Stimulated activated memory B cell treated with anti-CD40 and anti-IgM and Interleukin-4, amounts not matched to agents 10 μg/mL and 1 μg/mL and 100 μg/mL, for 72 hours (primary cell): ENCODE results near the gene SCN3A.

Source experiments
- ATAC-seq: fragments of 150-1000 bp; cut with Tn5 transposase; 2 replicates; pipeline ENCODE4 v1.10.0; 2021
- H3K27ac Mint-ChIP-seq: one replicate; pipeline ENCODE4 v1.8.0; 2022; ENCODE audit warnings: mild to moderate bottlenecking, mixed read lengths
- H3K27me3 Mint-ChIP-seq: one replicate; pipeline ENCODE4 v1.8.0; 2022; ENCODE audit warnings: mixed read lengths
- H3K36me3 Mint-ChIP-seq: one replicate; pipeline ENCODE4 v1.8.0; 2022; ENCODE audit warnings: mixed read lengths
- H3K4me1 Mint-ChIP-seq: one replicate; pipeline ENCODE4 v1.8.0; 2022; ENCODE audit warnings: mixed read lengths
- H3K4me3 Mint-ChIP-seq: one replicate; pipeline ENCODE4 v1.8.0; 2022; ENCODE audit warnings: mild to moderate bottlenecking, moderate library complexity, mixed read lengths
- H3K9me3 Mint-ChIP-seq: one replicate; pipeline ENCODE4 v1.8.0; 2022; ENCODE audit warnings: mixed read lengths

SCN3A gene

GRCh38 chr2:165109915-165110314, 93.9 kb downstream of the SCN3A start:
- Mint-ChIP-seq H3K9me3 (no peaks in the 10 kb centered on the region), H3K36me3 (no peaks in the 10 kb centered on the region), H3K27me3 (no peaks in the 10 kb centered on the region), H3K27ac (no peak overlapping the region), H3K4me3 (no peak overlapping the region), H3K4me1 (no peaks in the 10 kb centered on the region)
- ATAC-seq, result no peak

DNA sequence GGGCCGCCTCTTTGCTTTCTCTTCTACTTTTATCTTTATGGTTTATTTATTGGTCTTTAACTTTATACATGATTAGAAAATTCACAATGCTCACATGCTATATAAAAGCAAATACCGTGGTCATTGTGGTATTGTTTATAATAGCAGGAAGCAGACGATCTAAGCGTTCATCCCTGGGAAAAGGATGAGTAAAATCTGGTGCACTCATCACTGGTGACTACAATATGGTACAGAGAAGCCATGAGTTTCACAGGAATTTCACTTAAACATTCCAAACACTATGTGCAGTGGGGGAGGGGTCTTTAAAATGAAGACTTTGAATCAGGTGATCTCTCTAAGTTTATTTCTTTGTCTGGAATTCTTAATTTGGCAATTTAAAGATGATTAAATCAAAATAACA, 97.9 kb downstream of the SCN3A start:
- no peak overlapping the region for H3K27ac Mint-ChIP-seq
- no peaks in the 10 kb centered on the region for H3K9me3 Mint-ChIP-seq
- no peaks in the 10 kb centered on the region for H3K27me3 Mint-ChIP-seq
- no peak overlapping the region for H3K4me3 Mint-ChIP-seq
- no peak for ATAC-seq
- no peaks in the 10 kb centered on the region for H3K4me1 Mint-ChIP-seq
- H3K36me3 Mint-ChIP-seq, result no peaks in the 10 kb centered on the region

DNA sequence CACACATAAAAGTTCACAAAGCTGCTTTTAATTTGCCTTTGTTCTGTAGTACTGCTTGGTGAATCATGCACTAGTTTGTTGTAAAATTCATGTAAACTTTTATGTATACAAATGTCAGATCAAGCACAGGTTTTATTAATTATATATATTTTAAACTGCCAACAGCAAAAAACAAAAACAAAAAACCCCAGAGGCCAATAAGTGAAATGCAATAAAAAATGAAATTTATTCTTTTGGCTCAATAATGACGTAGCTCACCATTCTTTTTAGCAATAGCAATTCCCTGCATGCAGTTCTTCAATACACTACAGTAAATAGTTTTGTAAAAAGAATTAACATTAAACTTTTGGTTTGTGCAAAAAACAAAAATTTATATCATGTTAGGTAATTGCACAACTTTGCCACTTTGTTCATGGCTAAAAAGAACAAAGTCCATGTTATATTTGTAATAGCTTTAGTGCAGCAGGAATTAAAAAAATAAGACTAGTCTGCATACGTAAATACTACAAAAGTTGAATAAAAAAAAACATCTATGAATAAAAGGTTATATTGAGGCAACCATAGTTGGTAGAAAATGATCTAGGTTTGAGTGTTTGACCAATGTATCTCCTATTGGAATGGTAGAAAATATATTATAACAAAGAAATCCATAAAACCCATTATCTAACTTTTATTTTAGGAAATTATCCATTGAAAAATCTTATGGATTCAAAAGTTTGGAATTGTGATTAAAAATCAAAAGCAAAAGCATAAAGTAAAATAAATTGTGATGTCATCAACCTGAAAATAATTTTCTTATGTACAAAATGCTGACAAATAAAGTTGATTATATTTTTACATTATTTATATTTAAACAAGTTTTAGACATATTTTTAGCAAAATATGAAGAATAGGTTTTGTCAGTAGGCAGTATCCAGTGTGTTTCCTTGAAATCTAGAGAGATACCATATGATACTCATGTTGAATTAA, 115.6 kb downstream of the SCN3A start:
- ATAC-seq, result no peak
- Mint-ChIP-seq H3K36me3 (no peaks in the 10 kb centered on the region), H3K4me1 (no peaks in the 10 kb centered on the region), H3K9me3 (peaks cover 5% of the 10 kb centered on the region), H3K27me3 (no peaks in the 10 kb centered on the region), H3K4me3 (no peak overlapping the region), H3K27ac (no peak overlapping the region)

DNA sequence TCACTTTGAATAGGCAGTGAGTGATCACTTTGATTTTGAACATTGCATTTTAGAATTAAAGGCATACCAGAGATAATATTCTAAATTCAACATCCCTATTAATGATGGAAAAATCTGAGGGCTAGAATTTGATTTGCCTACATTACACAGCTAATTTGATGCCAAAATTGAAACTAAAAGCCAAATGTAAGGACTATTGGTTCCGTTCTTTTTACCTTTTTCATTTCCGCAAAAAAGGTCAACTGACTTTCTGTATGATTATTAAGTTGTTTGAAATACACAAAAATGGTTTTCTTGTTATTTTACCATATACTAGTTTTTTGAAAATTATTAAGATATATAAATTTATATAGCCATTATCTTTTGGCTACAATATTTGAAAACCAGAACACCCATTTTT, 117.5 kb downstream of the SCN3A start:
- Mint-ChIP-seq H3K36me3 (no peaks in the 10 kb centered on the region), H3K4me3 (no peak overlapping the region)
- ATAC-seq, result no peak

DNA sequence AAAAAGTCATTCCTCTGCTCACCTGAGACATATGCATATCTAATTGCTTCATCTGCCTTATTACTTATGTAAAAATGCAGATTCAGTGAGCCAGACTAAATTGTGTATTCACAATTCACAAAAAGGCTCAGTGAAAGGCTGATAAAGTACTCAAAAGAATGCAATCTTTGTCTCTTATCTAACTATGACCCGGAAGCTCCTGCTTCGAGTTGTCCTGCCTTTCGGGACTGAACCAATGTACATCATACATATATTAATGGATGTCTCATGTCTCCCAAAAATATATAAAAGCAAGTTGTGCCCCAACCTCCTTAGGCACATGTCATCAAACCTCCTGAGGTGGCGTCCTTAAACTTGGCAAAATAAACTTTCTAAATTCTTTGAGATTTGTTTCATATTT, 120.5 kb downstream of the SCN3A start:
- ATAC-seq, result no peak
- Mint-ChIP-seq H3K27ac (no peak overlapping the region), H3K36me3 (no peaks in the 10 kb centered on the region), H3K27me3 (no peaks in the 10 kb centered on the region), H3K4me1 (no peaks in the 10 kb centered on the region), H3K4me3 (no peak overlapping the region), H3K9me3 (peaks cover 15% of the 10 kb centered on the region)

More for the DNA sequence above, 117.5 kb downstream of the SCN3A start:
- H3K27me3 Mint-ChIP-seq, result no peaks in the 10 kb centered on the region
- H3K27ac Mint-ChIP-seq, result no peak overlapping the region
- no peaks in the 10 kb centered on the region for H3K4me1 Mint-ChIP-seq
- peaks cover 15% of the 10 kb centered on the region for H3K9me3 Mint-ChIP-seq

- no peak for ATAC-seq
- Mint-ChIP-seq H3K27me3 (no peaks in the 10 kb centered on the region), H3K9me3 (peaks cover 15% of the 10 kb centered on the region), H3K36me3 (no peaks in the 10 kb centered on the region), H3K4me1 (no peaks in the 10 kb centered on the region), H3K4me3 (no peak overlapping the region), H3K27ac (no peak overlapping the region)
Measured at GRCh38 chr2:165082479-165082878, 121.4 kb downstream of the SCN3A start.

GRCh38 chr2:165081276-165081675, 122.6 kb downstream of the SCN3A start:
- no peaks in the 10 kb centered on the region for H3K27me3 Mint-ChIP-seq
- peaks cover 15% of the 10 kb centered on the region for H3K9me3 Mint-ChIP-seq
- no peak for ATAC-seq
- H3K4me1 Mint-ChIP-seq, result no peaks in the 10 kb centered on the region
- H3K27ac Mint-ChIP-seq, result no peak overlapping the region
- no peaks in the 10 kb centered on the region for H3K36me3 Mint-ChIP-seq
- H3K4me3 Mint-ChIP-seq, result no peak overlapping the region

DNA sequence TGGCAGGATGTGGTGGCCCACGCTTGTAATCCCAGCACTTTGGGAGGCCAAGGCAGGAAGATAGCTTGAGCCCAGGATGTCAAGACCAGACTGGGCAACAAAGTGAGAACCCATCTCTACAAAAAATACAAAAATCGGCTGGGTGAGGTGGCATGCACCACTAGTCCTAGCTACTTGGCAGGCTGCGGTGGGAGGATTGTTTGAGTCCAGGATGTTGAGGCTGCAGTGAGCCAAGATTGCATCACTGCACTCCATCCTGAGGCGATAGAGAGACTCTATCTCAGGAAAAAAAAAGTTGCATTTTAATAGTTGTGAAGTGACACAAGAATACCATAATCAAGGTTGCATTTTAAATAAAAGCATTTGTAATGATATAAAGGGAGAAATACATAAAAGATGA, 124.4 kb downstream of the SCN3A start:
- peaks cover 15% of the 10 kb centered on the region for H3K9me3 Mint-ChIP-seq
- no peaks in the 10 kb centered on the region for H3K27me3 Mint-ChIP-seq
- no peak overlapping the region for H3K4me3 Mint-ChIP-seq
- no peak for ATAC-seq
- no peaks in the 10 kb centered on the region for H3K4me1 Mint-ChIP-seq
- no peaks in the 10 kb centered on the region for H3K36me3 Mint-ChIP-seq
- no peak overlapping the region for H3K27ac Mint-ChIP-seq

DNA sequence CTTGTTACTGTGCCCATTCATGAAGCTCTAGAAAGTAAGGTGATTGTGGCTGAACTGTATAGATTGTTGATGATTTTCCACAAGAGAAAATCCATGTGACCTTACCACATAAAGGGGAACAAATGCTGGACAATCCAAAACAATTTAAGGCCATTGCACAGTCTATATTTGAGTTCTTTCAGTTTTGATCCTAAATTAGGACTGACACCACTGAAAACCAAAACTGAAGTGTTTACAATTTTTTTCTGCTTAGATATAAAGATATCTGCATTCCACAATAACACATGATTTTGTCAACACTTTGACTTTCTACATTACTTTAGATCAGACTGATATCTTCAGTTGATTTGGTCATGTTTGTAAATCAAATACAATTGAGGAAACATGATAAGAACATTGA, 124.9 kb downstream of the SCN3A start:
- no peak overlapping the region for H3K27ac Mint-ChIP-seq
- no peak for ATAC-seq
- H3K4me3 Mint-ChIP-seq, result no peak overlapping the region
- no peaks in the 10 kb centered on the region for H3K4me1 Mint-ChIP-seq
- H3K36me3 Mint-ChIP-seq, result no peaks in the 10 kb centered on the region
- no peaks in the 10 kb centered on the region for H3K27me3 Mint-ChIP-seq
- H3K9me3 Mint-ChIP-seq, result peaks cover 13% of the 10 kb centered on the region

- Mint-ChIP-seq H3K4me1 (no peaks in the 10 kb centered on the region), H3K9me3 (peaks cover 5% of the 10 kb centered on the region), H3K36me3 (no peaks in the 10 kb centered on the region), H3K27me3 (peaks cover 9% of the 10 kb centered on the region), H3K4me3 (no peak overlapping the region), H3K27ac (no peak overlapping the region)
- ATAC-seq, result no peak
Measured at GRCh38 chr2:165074884-165075283, 129.0 kb downstream of the SCN3A start.

DNA sequence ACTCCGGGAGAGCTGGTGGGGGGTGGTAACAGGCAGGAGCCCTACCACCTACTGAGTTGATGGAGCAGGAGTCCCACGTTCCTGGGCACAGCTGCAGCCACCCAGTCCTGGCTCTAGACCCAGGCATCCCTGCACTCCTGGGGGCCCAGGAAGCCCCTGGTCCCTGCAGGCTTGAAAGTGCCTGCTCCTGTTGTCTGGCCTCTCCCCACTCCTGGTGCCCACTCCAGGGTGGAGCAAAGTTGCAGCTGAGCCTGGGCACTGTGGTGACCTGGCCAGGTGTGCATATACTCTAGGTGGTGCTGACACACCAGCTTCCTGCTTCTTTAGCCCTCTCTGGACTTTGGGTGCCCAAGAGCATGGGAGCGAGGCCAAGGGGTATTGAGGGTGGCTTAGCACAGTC, 129.5 kb downstream of the SCN3A start:
- H3K4me1 Mint-ChIP-seq, result no peaks in the 10 kb centered on the region

DNA sequence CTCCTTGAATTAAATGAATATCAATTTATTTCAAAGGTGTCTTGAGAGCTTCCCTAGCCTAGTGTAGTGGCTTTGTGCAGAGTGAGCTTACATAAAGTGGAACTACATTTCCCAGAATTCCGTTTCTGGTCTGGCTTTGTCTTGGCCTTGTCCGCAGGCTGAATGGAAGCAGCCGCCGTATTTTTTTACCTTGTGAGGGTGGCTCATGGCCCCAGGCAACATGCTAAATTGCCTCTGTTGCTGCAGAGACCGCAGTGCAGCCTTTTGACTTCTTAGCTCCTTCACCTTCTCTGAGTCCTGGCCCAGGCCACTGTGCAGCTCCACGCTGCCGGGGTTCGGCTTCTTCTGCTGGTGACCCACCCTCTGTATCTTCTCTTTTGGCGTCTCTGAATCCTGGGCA, 133.8 kb downstream of the SCN3A start:
- H3K27ac Mint-ChIP-seq, result no peak overlapping the region
- H3K27me3 Mint-ChIP-seq, result peaks cover 27% of the 10 kb centered on the region
- H3K4me1 Mint-ChIP-seq, result no peaks in the 10 kb centered on the region
- ATAC-seq, result no peak
- H3K36me3 Mint-ChIP-seq, result no peaks in the 10 kb centered on the region
- peaks cover 5% of the 10 kb centered on the region for H3K9me3 Mint-ChIP-seq
- no peak overlapping the region for H3K4me3 Mint-ChIP-seq

More for the DNA sequence above, 129.5 kb downstream of the SCN3A start:
- Mint-ChIP-seq H3K9me3 (peaks cover 5% of the 10 kb centered on the region), H3K36me3 (no peaks in the 10 kb centered on the region), H3K4me3 (no peak overlapping the region), H3K27ac (no peak overlapping the region), H3K27me3 (peaks cover 11% of the 10 kb centered on the region)
- ATAC-seq, result peak; percentile 16

DNA sequence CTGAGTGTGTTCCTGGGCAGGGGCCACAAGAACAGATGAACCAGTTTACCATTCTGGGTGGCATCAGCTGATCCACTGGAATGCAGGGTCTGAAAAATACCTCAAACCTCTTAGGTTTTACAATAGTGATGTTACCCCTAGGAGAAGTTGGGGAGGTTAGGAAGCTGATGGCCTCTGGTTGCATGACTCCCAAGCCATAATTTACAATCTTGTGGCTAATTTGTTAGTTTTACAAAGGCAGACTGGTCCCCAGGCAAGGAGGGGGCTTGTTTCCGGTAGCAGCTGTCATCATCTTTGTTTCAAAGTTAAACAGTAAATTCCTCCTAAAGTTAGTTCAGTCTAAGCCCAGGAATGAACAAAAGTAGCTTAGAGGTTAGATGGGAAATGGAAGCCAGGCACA, 134.7 kb downstream of the SCN3A start:
- no peaks in the 10 kb centered on the region for H3K4me1 Mint-ChIP-seq

DNA sequence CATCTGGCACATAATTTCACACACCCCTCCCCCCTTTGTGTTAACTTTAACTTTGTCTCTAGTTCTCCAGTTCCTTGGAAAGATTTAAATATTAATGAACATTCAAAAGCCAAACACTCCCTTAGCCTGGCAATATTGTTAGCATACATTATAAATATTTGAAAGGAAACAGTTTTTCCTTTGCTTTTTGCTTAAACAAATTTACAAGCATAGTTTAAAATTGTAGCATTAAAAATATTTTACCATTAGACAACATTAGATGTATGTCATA, 135.4 kb downstream of the SCN3A start:
- no peaks in the 10 kb centered on the region for H3K36me3 Mint-ChIP-seq
- no peak overlapping the region for H3K4me3 Mint-ChIP-seq
- H3K27ac Mint-ChIP-seq, result no peak overlapping the region
- no peak for ATAC-seq
- no peaks in the 10 kb centered on the region for H3K4me1 Mint-ChIP-seq
- H3K27me3 Mint-ChIP-seq, result peaks cover 27% of the 10 kb centered on the region
- H3K9me3 Mint-ChIP-seq, result no peaks in the 10 kb centered on the region

More for the DNA sequence above, 134.7 kb downstream of the SCN3A start:
- H3K4me3 Mint-ChIP-seq, result no peak overlapping the region
- H3K9me3 Mint-ChIP-seq, result peaks cover 5% of the 10 kb centered on the region
- no peak overlapping the region for H3K27ac Mint-ChIP-seq
- no peaks in the 10 kb centered on the region for H3K36me3 Mint-ChIP-seq
- peaks cover 27% of the 10 kb centered on the region for H3K27me3 Mint-ChIP-seq
- ATAC-seq, result no peak

DNA sequence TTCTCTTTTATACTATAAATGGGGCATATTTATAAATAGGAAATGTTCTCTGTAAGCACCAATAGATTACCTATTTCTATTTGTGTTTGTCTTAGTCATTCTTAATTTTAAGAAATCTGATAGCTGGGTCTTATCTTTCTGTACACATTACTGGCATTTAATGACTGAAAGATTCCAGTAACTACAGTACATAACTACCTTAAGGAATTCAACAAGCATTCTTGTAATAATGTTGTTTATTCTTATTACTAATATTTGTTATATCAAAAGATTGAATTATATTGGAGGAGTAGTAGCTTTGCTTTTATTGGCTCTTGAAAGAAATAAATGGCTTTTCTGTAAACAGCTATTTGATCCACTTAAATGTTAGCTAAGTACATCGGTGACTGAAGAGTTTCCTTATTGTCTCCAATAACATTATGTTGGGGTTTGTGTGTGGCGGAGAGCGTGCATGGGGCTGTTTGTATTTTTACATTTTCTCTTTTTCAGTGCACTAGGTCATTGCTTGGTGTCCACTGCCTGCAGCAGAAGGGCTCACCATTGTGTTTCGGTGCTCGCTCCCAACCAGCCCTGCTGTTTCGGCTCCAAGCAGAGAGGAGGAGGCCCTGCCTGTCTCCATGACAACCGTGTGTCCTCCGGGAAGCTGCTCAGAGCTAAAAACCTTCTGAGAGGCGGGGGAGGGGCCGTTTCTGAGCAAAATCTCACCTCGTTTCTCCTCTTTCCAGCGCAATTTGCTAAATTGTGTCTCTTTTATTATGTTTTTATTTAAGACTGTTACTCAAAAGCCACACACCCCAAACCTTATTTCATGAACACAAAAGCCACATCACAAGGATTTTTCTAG, 136.0 kb downstream of the SCN3A start:
- Mint-ChIP-seq H3K27me3 (peaks cover 27% of the 10 kb centered on the region), H3K4me3 (no peak overlapping the region), H3K9me3 (no peaks in the 10 kb centered on the region), H3K27ac (no peak overlapping the region), H3K4me1 (no peaks in the 10 kb centered on the region), H3K36me3 (no peaks in the 10 kb centered on the region)
- no peak for ATAC-seq

DNA sequence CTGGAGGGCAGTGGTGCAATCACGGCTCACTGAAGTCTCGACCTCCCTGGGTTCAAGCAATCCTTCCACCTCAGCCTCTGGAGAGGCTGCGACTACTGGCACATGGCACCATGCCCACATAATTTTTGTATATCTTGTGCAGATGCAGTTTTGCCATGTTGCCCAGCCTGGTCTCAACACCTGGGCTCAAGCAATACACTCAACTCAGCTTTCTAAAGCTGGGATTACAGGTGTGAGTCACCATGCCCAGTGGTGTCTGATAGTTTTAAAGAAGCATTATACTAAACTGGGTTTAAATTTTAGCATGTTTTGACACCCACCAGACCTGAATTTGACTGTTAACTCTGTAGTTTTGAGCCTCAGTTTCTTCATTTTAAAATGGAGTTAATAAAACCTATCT, 139.1 kb downstream of the SCN3A start:
- Mint-ChIP-seq H3K4me1 (no peaks in the 10 kb centered on the region), H3K36me3 (no peaks in the 10 kb centered on the region), H3K27ac (no peak overlapping the region), H3K9me3 (no peaks in the 10 kb centered on the region), H3K4me3 (no peak overlapping the region), H3K27me3 (peaks cover 18% of the 10 kb centered on the region)
- no peak for ATAC-seq
